H1 (cell line): ENCODE results near the gene UBALD1. TPM values are rescaled to one million over a fixed set of nuclear protein-coding genes. Genes with fewer than 3 reads are reported as not detected.

ENCODE experiments used
- CTCF ChIA-PET: fragments of 300-600 bp; sonication (Branson Sonifier 250); formaldehyde crosslinking; loops from one replicate; lab custom pipeline; 2021; ENCODE audit not compliant: partially characterized antibody; lab: Charles Lee
- POLR2A ChIA-PET: fragments of 300-600 bp; sonication (Branson Sonifier 250); formaldehyde crosslinking; loops from one replicate; lab custom pipeline; 2021; ENCODE audit warnings: inconsistent platforms; ENCODE audit not compliant: partially characterized antibody; lab: Charles Lee
- DNase-seq, 2 experiments: peaks; one replicate each; pipeline versions ENCODE4 v3.0.0 to v3.0.0-alpha.2; 2010 to 2022; ENCODE audit warnings: low spot score in 2 of 2, low read depth in 1 of 2, mixed read lengths in 1 of 2
- FAIRE-seq: peaks from 2 replicates; lab custom pipeline; 2011; peaks lifted over from hg19 to GRCh38; lab: Jason Lieb, UNC
- H2AFZ ChIP-seq: 2 replicates; pipeline ENCODE4 v1.8.1; 2012; ENCODE audit warnings: low read length, inconsistent platforms
- H2AK5ac ChIP-seq: 2 replicates; pipeline ENCODE4 v1.6.1; 2013; ENCODE audit warnings: low read depth, low read length
- H2BK120ac ChIP-seq: replicated peaks from 2 replicates; pipeline ENCODE3; 2013; ENCODE audit warnings: low read depth, low read length, inconsistent platforms
- H2BK12ac ChIP-seq: 2 replicates; pipeline ENCODE4 v1.6.1; 2013; ENCODE audit warnings: low read depth, low read length
- H2BK15ac ChIP-seq: 2 replicates; pipeline ENCODE4 v1.6.1; 2013; ENCODE audit warnings: low read length
- H2BK20ac ChIP-seq: 2 replicates; pipeline ENCODE4 v1.6.1; 2013; ENCODE audit warnings: low read length
- H2BK5ac ChIP-seq: 2 replicates; pipeline ENCODE4 v1.6.1; 2013; ENCODE audit warnings: low read depth, low read length
- H3K14ac ChIP-seq: 2 replicates; pipeline ENCODE4 v1.6.1; 2013; ENCODE audit warnings: inconsistent platforms; ENCODE audit not compliant: insufficient read length
- H3K18ac ChIP-seq: 2 replicates; pipeline ENCODE4 v1.6.1; 2013; ENCODE audit warnings: low read length; ENCODE audit errors: extremely low read depth
- H3K23ac ChIP-seq: 2 replicates; pipeline ENCODE4 v1.6.1; 2013; ENCODE audit warnings: inconsistent platforms; ENCODE audit not compliant: insufficient read length
- H3K23me2 ChIP-seq: 2 replicates; pipeline ENCODE4 v1.6.1; 2013; ENCODE audit warnings: low read depth, low read length
- H3K27ac ChIP-seq: 2 replicates; pipeline ENCODE4 v1.6.1; 2011; ENCODE audit warnings: low read depth, low read length, inconsistent platforms
- H3K27me3 ChIP-seq, 4 experiments: replicated peaks in 1 of 4; 1 replicate in 1 of 4; 2 replicates in 3 of 4; pipeline versions ENCODE4 v1.6.1 to v1.8.1; 2011 to 2013; ENCODE audit warnings: low read length in 3 of 4, mild to moderate bottlenecking in 3 of 4, inconsistent platforms in 2 of 4, mixed read lengths in 2 of 4, moderate library complexity in 1 of 4; ENCODE audit not compliant: control insufficient read depth in 3 of 4, insufficient read depth in 3 of 4; ENCODE audit errors: extremely low read depth in 1 of 4
- H3K36me3 ChIP-seq, 4 experiments: 2 replicates each; pipeline versions ENCODE4 v1.6.1 to v1.8.1; 2011 to 2013; ENCODE audit warnings: mild to moderate bottlenecking in 4 of 4, low read length in 3 of 4, moderate library complexity in 2 of 4, control low read depth in 1 of 4, inconsistent platforms in 1 of 4; ENCODE audit not compliant: insufficient read depth in 4 of 4, control insufficient read depth in 2 of 4
- H3K4ac ChIP-seq: replicated peaks from 2 replicates; pipeline ENCODE3; 2013; ENCODE audit warnings: low read length, low read depth, mixed read lengths, inconsistent platforms; ENCODE audit not compliant: insufficient read length
- H3K4me1 ChIP-seq, 4 experiments: replicated peaks in 1 of 4; 1 replicate in 1 of 4; 2 replicates in 3 of 4; pipeline versions ENCODE4 v1.6.1 to v1.8.1; 2011 to 2013; ENCODE audit warnings: low read length in 3 of 4, inconsistent platforms in 2 of 4, mixed read lengths in 1 of 4; ENCODE audit not compliant: insufficient read depth in 4 of 4, control insufficient read depth in 3 of 4
- H3K4me2 ChIP-seq, 2 experiments: 2 replicates each; pipeline versions ENCODE4 v1.6.1 to v1.8.1; 2011 to 2013; ENCODE audit warnings: low read depth in 2 of 2, low read length in 2 of 2, control low read depth in 1 of 2, inconsistent platforms in 1 of 2, mild to moderate bottlenecking in 1 of 2; ENCODE audit not compliant: insufficient read depth in 1 of 2
- H3K4me3 ChIP-seq, 4 experiments: fragments of 200-600, 300-600 bp in 1 of 4; sonication (generic), shearing (Covaris generic), sonication (Bioruptor Twin) in 1 of 4; 2 replicates each; pipeline versions ENCODE4 v1.5.1 to v1.8.1; 2011 to 2016; ENCODE audit warnings: low read length in 4 of 4, low read depth in 3 of 4, control low read depth in 2 of 4, inconsistent platforms in 2 of 4, mild to moderate bottlenecking in 2 of 4, mixed read lengths in 1 of 4, moderate library complexity in 1 of 4; ENCODE audit not compliant: insufficient read depth in 2 of 4; ENCODE audit errors: extremely low read depth in 1 of 4
- H3K56ac ChIP-seq: replicated peaks from 2 replicates; pipeline ENCODE3; 2013; ENCODE audit warnings: low read depth, mild to moderate bottlenecking, mixed read lengths, low read length, inconsistent platforms; ENCODE audit not compliant: insufficient read length
- H3K79me1 ChIP-seq: 2 replicates; pipeline ENCODE4 v1.6.1; 2013; ENCODE audit warnings: low read depth, low read length, control low read depth
- H3K79me2 ChIP-seq, 2 experiments: 2 replicates each; pipeline versions ENCODE4 v1.6.1 to v1.8.1; 2012 to 2013; ENCODE audit warnings: low read length in 2 of 2, mild to moderate bottlenecking in 2 of 2, inconsistent platforms in 1 of 2; ENCODE audit not compliant: insufficient read depth in 2 of 2, control insufficient read depth in 1 of 2
- H3K9ac ChIP-seq, 4 experiments: replicated peaks in 1 of 4; 1 replicate in 1 of 4; 2 replicates in 3 of 4; pipeline versions ENCODE4 v1.6.1 to v1.8.1; 2011 to 2013; ENCODE audit warnings: low read depth in 3 of 4, low read length in 3 of 4, control low read depth in 2 of 4, mild to moderate bottlenecking in 2 of 4, moderate library complexity in 2 of 4, inconsistent platforms in 1 of 4; ENCODE audit errors: extremely low read depth in 1 of 4
- H3K9me3 ChIP-seq, 2 experiments: 2 replicates each; pipeline versions ENCODE4 v1.6.1 to v1.8.1; 2012 to 2013; ENCODE audit warnings: mild to moderate bottlenecking in 2 of 2, moderate library complexity in 2 of 2, control low read depth in 1 of 2, inconsistent platforms in 1 of 2, low read depth in 1 of 2, low read length in 1 of 2, mixed read lengths in 1 of 2; ENCODE audit not compliant: insufficient read depth in 2 of 2
- H4K20me1 ChIP-seq, 2 experiments: replicated peaks in 1 of 2; 2 replicates each; pipeline versions ENCODE3 to v1.8.1; 2011 to 2013; ENCODE audit warnings: inconsistent platforms in 2 of 2, low read length in 2 of 2, mild to moderate bottlenecking in 1 of 2; ENCODE audit not compliant: insufficient read depth in 2 of 2, control insufficient read depth in 1 of 2
- H4K5ac ChIP-seq: 2 replicates; pipeline ENCODE4 v1.6.1; 2013; ENCODE audit warnings: low read length, low read depth, mixed read lengths, inconsistent platforms; ENCODE audit not compliant: insufficient read length
- H4K8ac ChIP-seq: 2 replicates; pipeline ENCODE4 v1.8.0; 2013; ENCODE audit warnings: mild to moderate bottlenecking, moderate library complexity, low read length, inconsistent platforms; ENCODE audit not compliant: insufficient read depth; ENCODE audit errors: extremely low read depth
- H4K91ac ChIP-seq: replicated peaks from 2 replicates; pipeline ENCODE3; 2013; ENCODE audit warnings: low read length, mixed read lengths, inconsistent platforms; ENCODE audit not compliant: insufficient read length
- ASH2L ChIP-seq: fragments of 200-600, 300-600 bp; sonication (generic); IDR thresholded peaks from one replicate; pipeline ENCODE4 v1.7.1; 2017; ENCODE audit warnings: low read length
- CBX8 ChIP-seq: fragments of 300-800, 300-1000 bp; sonication (generic); IDR thresholded peaks from 2 replicates; pipeline ENCODE4 v1.7.1; 2016; ENCODE audit warnings: low read depth, low read length, borderline replicate concordance
- EGR1 ChIP-seq: IDR thresholded peaks from 2 replicates; pipeline ENCODE4 v1.6.1; 2011; ENCODE audit warnings: low read depth, low read length, borderline replicate concordance
- GABPA ChIP-seq: IDR thresholded peaks from 2 replicates; pipeline ENCODE4 v1.6.1; 2011; ENCODE audit warnings: mild to moderate bottlenecking, low read length, moderate library complexity, borderline replicate concordance; ENCODE audit not compliant: insufficient read depth
- KDM1A ChIP-seq: fragments of 200-600, 300-600 bp; sonication (generic); IDR thresholded peaks from 2 replicates; pipeline ENCODE4 v1.7.1; 2016; ENCODE audit warnings: mild to moderate bottlenecking, low read length, borderline replicate concordance
- KDM4A ChIP-seq: IDR thresholded peaks from one replicate; pipeline ENCODE4 v1.7.1; 2012; ENCODE audit warnings: low read depth, mild to moderate bottlenecking, moderate library complexity, low read length, inconsistent platforms; ENCODE audit not compliant: severe bottlenecking
- MAFK ChIP-seq: IDR thresholded peaks from 2 replicates; pipeline ENCODE4 v1.6.1; 2012; ENCODE audit warnings: low read depth, mild to moderate bottlenecking, improper control_type of control experiment, low read length
- MAX ChIP-seq: IDR thresholded peaks from 2 replicates; pipeline ENCODE4 v1.6.1; 2012; ENCODE audit warnings: inconsistent platforms
- POLR2A ChIP-seq, 2 experiments: IDR thresholded peaks; 1 replicate in 1 of 2; 2 replicates in 1 of 2; pipeline ENCODE4 v1.6.1; 2011; ENCODE audit warnings: low read depth in 2 of 2, low read length in 2 of 2, mild to moderate bottlenecking in 2 of 2; ENCODE audit errors: control extremely low read depth in 1 of 2
- RFX5 ChIP-seq: IDR thresholded peaks from 2 replicates; pipeline ENCODE4 v1.6.1; 2011; ENCODE audit warnings: low read depth, low read length, improper control_type of control experiment, borderline replicate concordance
- SIX5 ChIP-seq: IDR thresholded peaks from 2 replicates; pipeline ENCODE4 v1.6.1; 2011; ENCODE audit warnings: mild to moderate bottlenecking, low read depth, low read length
- SP2 ChIP-seq: IDR thresholded peaks from 2 replicates; pipeline ENCODE4 v1.6.1; 2012; ENCODE audit warnings: mild to moderate bottlenecking, low read length, inconsistent platforms
- TCF12 ChIP-seq: IDR thresholded peaks from 2 replicates; pipeline ENCODE4 v1.6.1; 2011; ENCODE audit warnings: low read depth, mild to moderate bottlenecking, low read length
- ZNF274 ChIP-seq: IDR thresholded peaks from 2 replicates; pipeline ENCODE4 v1.7.0; 2012; ENCODE audit warnings: low read length, borderline replicate concordance; ENCODE audit errors: extremely low read depth
- WGBS, 2 experiments: shearing (Covaris generic) in 1 of 2; methylation state at CpG; one replicate each; pipeline versions ENCODE4 v1.1.6 to v1.1.7; 2013 to 2015; ENCODE audit warnings: low lambda C conversion rate in 2 of 2, mixed read lengths in 2 of 2, inconsistent platforms in 1 of 2, low coverage in 1 of 2, missing lambda C conversion rate in 1 of 2; ENCODE audit not compliant: insufficient replicate concordance in 2 of 2, insufficient coverage in 1 of 2, insufficient read length in 1 of 2; ENCODE audit errors: extremely low coverage in 1 of 2, missing lambda C conversion rate in 1 of 2; 5-methylcytosine and 5-hydroxymethylcytosine counted together
- polyA plus RNA-seq, 7 experiments: library from polyadenylated mRNA; depleted of rRNA in 3 of 7; stranded (reverse) in 5 of 7; unstranded in 2 of 7; fragments of >200 nt in 5 of 7; fragments of 200-250 nt in 2 of 7; gene quantifications; 1 replicate in 5 of 7; 2 replicates in 1 of 7; 4 replicates in 1 of 7; pipeline versions ENCODE4 v1.2.1 to v1.2.3, GENCODE V29; 2011 to 2013; ENCODE audit warnings: missing spikeins in 2 of 7, mixed read lengths in 2 of 7
- total RNA-seq: library from RNA; stranded (reverse); fragmentation: NEBNext Ultra II Directional; extraction: Animal tissue kit (Norgen Biotek cat#: 25700); gene quantifications from 2 replicates; pipeline ENCODE4 v1.2.1, GENCODE V29; 2021

UBALD1 gene
- total and polyA plus RNA-seq, 2 of the 8 experiments (the other 6 are each of a cell fraction or from before 2014, with no cell fraction given), result 28.6 to 62.0 TPM

GRCh38 chr16:4588961-4589360 is 25.7 kb downstream of the UBALD1 start:
- H2BK12ac ChIP-seq, result no peak overlapping the region
- H3K23me2 ChIP-seq, result no peaks in the 10 kb centered on the region
- H2BK120ac ChIP-seq, result no peak overlapping the region
- no peak overlapping the region for H3K27ac ChIP-seq
- H3K4ac ChIP-seq, result no peak overlapping the region
- H4K8ac ChIP-seq, result no peak overlapping the region
- no peaks in the 10 kb centered on the region for H3K36me3 ChIP-seq
- TF ChIP-seq MAFK (no peak), SIX5 (no peak), ASH2L (no peak), SP2 (no peak), GABPA (no peak), POLR2A (IDR thresholded peaks at IDR 0.05; ENCODE audit: control extremely low read depth in 1 of 2, low read depth in 2 of 2, low read length in 2 of 2) (no peak), EGR1 (no peak), RFX5 (no peak), KDM1A (no peak), KDM4A (no peak), CBX8 (no peak), TCF12 (no peak), MAX (no peak), ZNF274 (no peak)
- TF ChIP-seq, all 59 proteins: peak for 0
- Histone ChIP-seq H2BK5ac (no peak overlapping the region), H2AK5ac (no peak overlapping the region), H4K91ac (no peak overlapping the region), H3K18ac (no peak overlapping the region), H3K56ac (no peak overlapping the region), H3K4me2 (no peak overlapping the region), H4K5ac (no peak overlapping the region), H3K14ac (no peak overlapping the region), H3K9ac (no peak overlapping the region), H3K4me3 (no peak overlapping the region), H3K79me2 (no peaks in the 10 kb centered on the region), H2BK20ac (no peak overlapping the region), H3K79me1 (no peaks in the 10 kb centered on the region), H2AFZ (no peak overlapping the region), H3K9me3 (peaks cover 8% of the 10 kb centered on the region in 2 experiments; a peak in 3 of 4 replicates), H3K27me3 (no peaks in the 10 kb centered on the region; a peak in 1 of 7 replicates), H3K23ac (no peak overlapping the region), H2BK15ac (no peak overlapping the region), H3K4me1 (peaks cover 0 to 15% (median 10%) of the 10 kb centered on the region in 4 experiments; a peak in 6 of 7 replicates), H4K20me1 (no peaks in the 10 kb centered on the region)
- CTCF ChIA-PET, result interaction anchor here (1.1 to 8.9 kb wide), 7 partner anchors 14 to 112 kb away, joined by 3 to 157 read pairs (median 7); partner anchors contain the start of gene MGRN1
- FAIRE-seq, result no peak
- 89% methylated on average over 6 of the region's 6 CpGs; no CpG with 5 or more reads in 1 of the 2 experiments for WGBS, 2 experiments
- DNase-seq, result no peak
- POLR2A ChIA-PET, result interaction anchor here (1.2 to 12.8 kb wide), 2 partner anchors 10 to 23 kb away, joined by 3 to 126 read pairs; partner anchors contain the start of gene UBALD1
